IMR-90 (cell line): Measurements from ENCODE around the gene TSPO. TPM values are rescaled to one million over a fixed set of nuclear protein-coding genes. Genes with fewer than 3 reads are reported as not detected.

Source experiments
- ATAC-seq: fragments of 200-7000 bp; cut with Tn5 transposase; 2 replicates; pipeline ENCODE4 v1.9.1; 2020; ENCODE audit warnings: low read depth, mild to moderate bottlenecking, moderate library complexity
- BruUV-seq: library from RNA; stranded (reverse); fragments of 400-500 nt; replicated peaks from 2 replicates; lab custom pipeline; 2021; lab: Mats Ljungman, UMichigan
- CTCF ChIA-PET: fragments of 300-600 bp; formaldehyde crosslinking; extraction: SDS; loops from one replicate; lab custom pipeline; 2021; ENCODE audit warnings: antibody characterized with exemption; lab: Yijun Ruan, JAX
- POLR2A ChIA-PET: fragments of 300-600 bp; sonication (Branson Sonifier 250); formaldehyde crosslinking; loops from one replicate; lab custom pipeline; 2022; ENCODE audit warnings: antibody characterized with exemption; ENCODE audit not compliant: unreplicated experiment; lab: Charles Lee
- DNase-seq: peaks from one replicate; pipeline ENCODE4 v3.0.0; 2013
- H2AFZ ChIP-seq: replicated peaks from 2 replicates; pipeline ENCODE3; 2013; ENCODE audit warnings: low read length, mild to moderate bottlenecking; ENCODE audit not compliant: poor library complexity
- H2AK5ac ChIP-seq: 2 replicates; pipeline ENCODE4 v1.6.1; 2013; ENCODE audit warnings: low read depth, low read length, inconsistent platforms
- H2AK9ac ChIP-seq: replicated peaks from 2 replicates; pipeline ENCODE3; 2013; ENCODE audit warnings: mild to moderate bottlenecking, low read depth, low read length, moderate library complexity; ENCODE audit not compliant: poor library complexity
- H2BK120ac ChIP-seq: 2 replicates; pipeline ENCODE4 v1.6.1; 2013; ENCODE audit warnings: low read depth, low read length, inconsistent platforms
- H2BK15ac ChIP-seq: 3 replicates; pipeline ENCODE4 v1.6.1; 2013; ENCODE audit warnings: low read depth, low read length, inconsistent platforms
- H2BK20ac ChIP-seq: 2 replicates; pipeline ENCODE4 v1.6.1; 2013; ENCODE audit warnings: low read depth, mild to moderate bottlenecking, inconsistent platforms, low read length, moderate library complexity
- H2BK5ac ChIP-seq: 2 replicates; pipeline ENCODE4 v1.6.1; 2013; ENCODE audit warnings: mild to moderate bottlenecking, low read depth, low read length, inconsistent platforms; ENCODE audit not compliant: poor library complexity, severe bottlenecking
- H3K14ac ChIP-seq: replicated peaks from 2 replicates; pipeline ENCODE4 v1.6.1; 2013; ENCODE audit warnings: low read depth, low read length, inconsistent platforms
- H3K18ac ChIP-seq: 2 replicates; pipeline ENCODE4 v1.6.1; 2013; ENCODE audit warnings: low read depth, low read length, control low read depth
- H3K23ac ChIP-seq: 2 replicates; pipeline ENCODE4 v1.6.1; 2013; ENCODE audit warnings: low read depth, low read length, inconsistent platforms
- H3K27ac ChIP-seq: 2 replicates; pipeline ENCODE4 v1.5.1; 2013; ENCODE audit warnings: mild to moderate bottlenecking, control low read depth, low read length; ENCODE audit not compliant: insufficient read depth
- H3K27me3 ChIP-seq: 2 replicates; pipeline ENCODE4 v1.6.1; 2013; ENCODE audit warnings: low read length; ENCODE audit not compliant: control insufficient read depth, insufficient read depth
- H3K36me3 ChIP-seq: 2 replicates; pipeline ENCODE4 v1.6.1; 2013; ENCODE audit warnings: low read length, mixed read lengths; ENCODE audit not compliant: control insufficient read depth, insufficient read depth
- H3K4ac ChIP-seq: 2 replicates; pipeline ENCODE4 v1.6.1; 2013; ENCODE audit warnings: low read depth, low read length, inconsistent platforms
- H3K4me1 ChIP-seq: 2 replicates; pipeline ENCODE4 v1.6.1; 2013; ENCODE audit warnings: low read length, mixed read lengths; ENCODE audit not compliant: control insufficient read depth, insufficient read depth
- H3K4me2 ChIP-seq: 2 replicates; pipeline ENCODE4 v1.6.1; 2013; ENCODE audit warnings: low read depth, mild to moderate bottlenecking, control low read depth, low read length, moderate library complexity
- H3K4me3 ChIP-seq: 2 replicates; pipeline ENCODE4 v1.5.1; 2013; ENCODE audit warnings: low read depth, mild to moderate bottlenecking, control low read depth, low read length, moderate library complexity; ENCODE audit not compliant: insufficient read depth
- H3K56ac ChIP-seq: 2 replicates; pipeline ENCODE4 v1.6.1; 2013; ENCODE audit warnings: low read length, inconsistent platforms; ENCODE audit not compliant: insufficient read depth; ENCODE audit errors: extremely low read depth
- H3K79me1 ChIP-seq, 2 experiments: 2 replicates each; pipeline ENCODE4 v1.6.1; 2013; ENCODE audit warnings: low read length in 2 of 2, inconsistent platforms in 1 of 2, low read depth in 1 of 2
- H3K9ac ChIP-seq: 2 replicates; pipeline ENCODE4 v1.6.1; 2013; ENCODE audit warnings: low read depth, low read length, control low read depth
- H3K9me1 ChIP-seq: 2 replicates; pipeline ENCODE4 v1.6.1; 2013; ENCODE audit warnings: low read length, inconsistent platforms; ENCODE audit not compliant: insufficient read depth
- H3K9me3 ChIP-seq: 2 replicates; pipeline ENCODE4 v1.6.1; 2013; ENCODE audit warnings: low read length; ENCODE audit not compliant: control insufficient read depth, insufficient read depth
- H4K20me1 ChIP-seq: 2 replicates; pipeline ENCODE4 v1.6.1; 2013; ENCODE audit warnings: low read length, inconsistent platforms; ENCODE audit not compliant: insufficient read depth
- H4K5ac ChIP-seq: 2 replicates; pipeline ENCODE4 v1.6.1; 2013; ENCODE audit warnings: mild to moderate bottlenecking, low read depth, low read length, control low read depth
- H4K8ac ChIP-seq, 2 experiments: 2 replicates each; pipeline ENCODE4 v1.6.1; 2013; ENCODE audit warnings: low read depth in 2 of 2, low read length in 2 of 2, control low read depth in 1 of 2, inconsistent platforms in 1 of 2
- H4K91ac ChIP-seq: 2 replicates; pipeline ENCODE4 v1.6.1; 2013; ENCODE audit warnings: low read depth, low read length, inconsistent platforms; ENCODE audit not compliant: insufficient read depth
- BHLHE40 ChIP-seq: fragments of 150-350 bp; IDR thresholded peaks from 2 replicates; pipeline ENCODE4 v1.6.1; 2016; ENCODE audit warnings: mild to moderate bottlenecking, low read depth, low read length
- CHD1 ChIP-seq: IDR thresholded peaks from 2 replicates; pipeline ENCODE4 v1.6.1; 2012; ENCODE audit warnings: low read depth, low read length, improper control_type of control experiment
- ELK1 ChIP-seq: fragments of 150-350 bp; IDR thresholded peaks from 2 replicates; pipeline ENCODE4 v1.6.1; 2016; ENCODE audit warnings: low read depth, mild to moderate bottlenecking, low read length, moderate library complexity, borderline replicate concordance
- FOS ChIP-seq: fragments of 150-350 bp; IDR thresholded peaks from 2 replicates; pipeline ENCODE4 v1.6.1; 2016; ENCODE audit warnings: low read depth, low read length
- MAFK ChIP-seq: IDR thresholded peaks from 2 replicates; pipeline ENCODE4 v1.6.1; 2012; ENCODE audit warnings: low read depth, low read length, improper control_type of control experiment
- MAZ ChIP-seq: IDR thresholded peaks from 2 replicates; pipeline ENCODE4 v1.6.1; 2012; ENCODE audit warnings: low read depth, mild to moderate bottlenecking, low read length, improper control_type of control experiment, moderate library complexity, borderline replicate concordance
- MXI1 ChIP-seq: IDR thresholded peaks from 2 replicates; pipeline ENCODE4 v1.6.1; 2012; ENCODE audit warnings: low read depth, mild to moderate bottlenecking, low read length, moderate library complexity, borderline replicate concordance
- NFE2L2 ChIP-seq: fragments of 150-350 bp; IDR thresholded peaks from 2 replicates; pipeline ENCODE4 v1.6.1; 2016; ENCODE audit warnings: low read depth, mild to moderate bottlenecking, low read length
- RAD21 ChIP-seq: IDR thresholded peaks from 2 replicates; pipeline ENCODE4 v1.6.1; 2012; ENCODE audit warnings: low read length, improper control_type of control experiment
- RCOR1 ChIP-seq: IDR thresholded peaks from 2 replicates; pipeline ENCODE4 v1.6.1; 2012; ENCODE audit warnings: mild to moderate bottlenecking, low read length, improper control_type of control experiment; ENCODE audit not compliant: insufficient replicate concordance
- RFX5 ChIP-seq: IDR thresholded peaks from 2 replicates; pipeline ENCODE4 v1.8.0; 2012; ENCODE audit warnings: low read depth, mild to moderate bottlenecking, low read length, moderate library complexity
- USF2 ChIP-seq: fragments of 150-350 bp; IDR thresholded peaks from 2 replicates; pipeline ENCODE4 v1.6.1; 2017; ENCODE audit warnings: mild to moderate bottlenecking, antibody characterized with exemption, low read length, low read depth
- WGBS, 2 experiments: methylation state at CpG; one replicate each; pipeline versions ENCODE4 v1.1.5 to v1.1.7; 2013; ENCODE audit warnings: missing lambda C conversion rate in 2 of 2; ENCODE audit not compliant: insufficient read length in 1 of 2; ENCODE audit errors: extremely low coverage in 2 of 2; 5-methylcytosine and 5-hydroxymethylcytosine counted together
- dilution Hi-C: fragments of 300-500 bp; cut with HindIII; formaldehyde crosslinking; loops from one replicate; pipeline ENCODE4 v1.14.3; 2018; ENCODE audit warnings: low sequenced_read_pairs; ENCODE audit not compliant: unreplicated experiment
- in situ Hi-C: fragments of 300-500 bp; cut with MboI; formaldehyde crosslinking; loops from 3 replicates; pipeline ENCODE4 v1.14.3; 2019; ENCODE audit warnings: low sequenced_read_pairs, inconsistent platforms, mixed read lengths
- intact Hi-C: fragments of 100-400 bp; cut with micrococcal nuclease; formaldehyde crosslinking; loops from 2 replicates; pipeline ENCODE4 v1.10.0; 2022
- polyA plus RNA-seq, 3 experiments: library from polyadenylated mRNA; depleted of rRNA; stranded (reverse); fragments of >200 nt; gene quantifications; 2 replicates each; pipeline ENCODE4 v1.2.3, GENCODE V29; 2012; ENCODE audit warnings: low replicate concordance in 1 of 3
- total RNA-seq: library from RNA; depleted of rRNA; stranded (reverse); fragments of >200 nt; gene quantifications from 2 replicates; pipeline ENCODE4 v1.2.3, GENCODE V29; 2012
- TF ChIP-seq, protein P1 (sequence below): conservative IDR thresholded peaks from 2 replicates; pipeline ENCODE4 v1.5.1; 2012; ENCODE audit warnings: mild to moderate bottlenecking, low read depth, low read length, improper control_type of control experiment

The TSPO gene
- total and polyA plus RNA-seq, 2 of the 4 experiments (the other 2 are of a cell fraction), result 115 to 297 TPM

GRCh38 chr22:43162412-43163150 lies 11.2 kb downstream of the TSPO start:
- Histone ChIP-seq H3K9ac (no peak overlapping the region), H2AK5ac (no peak overlapping the region), H2BK5ac (no peak overlapping the region), H3K56ac (no peak overlapping the region), H3K4me3 (no peak overlapping the region), H2BK120ac (no peak overlapping the region), H2BK20ac (no peak overlapping the region), H3K4me2 (no peak overlapping the region), H4K91ac (no peak overlapping the region), H4K20me1 (peaks cover 28% of the 10 kb centered on the region), H3K27ac (no peak overlapping the region), H3K23ac (no peak overlapping the region), H3K9me1 (peaks cover 4% of the 10 kb centered on the region), H4K5ac (no peak overlapping the region), H4K8ac (no peak overlapping the region), H3K4me1 (no peaks in the 10 kb centered on the region), H3K36me3 (peaks cover 30% of the 10 kb centered on the region), H3K9me3 (no peaks in the 10 kb centered on the region), H3K14ac (no peak overlapping the region), H3K27me3 (no peaks in the 10 kb centered on the region), H2AK9ac (no peak overlapping the region), H2BK15ac (no peak overlapping the region), H3K79me1 (peaks cover 12 to 28% of the 10 kb centered on the region in 2 experiments; a peak in 3 of 4 replicates), H3K4ac (no peak overlapping the region), H3K18ac (no peak overlapping the region), H2AFZ (no peak overlapping the region)
- CTCF ChIA-PET, result no interaction called here
- dilution Hi-C loops, result no loop called here
- no TSS peak for BruUV-seq
- TF ChIP-seq USF2, result no peak
- TF ChIP-seq MXI1, result no peak
- no peak for TF ChIP-seq BHLHE40
- TF ChIP-seq RCOR1, result no peak
- no peak for TF ChIP-seq FOS
- TF ChIP-seq ELK1, result no peak
- no peak for TF ChIP-seq MAZ
- no peak for TF ChIP-seq RAD21
- TF ChIP-seq, protein P1, sequence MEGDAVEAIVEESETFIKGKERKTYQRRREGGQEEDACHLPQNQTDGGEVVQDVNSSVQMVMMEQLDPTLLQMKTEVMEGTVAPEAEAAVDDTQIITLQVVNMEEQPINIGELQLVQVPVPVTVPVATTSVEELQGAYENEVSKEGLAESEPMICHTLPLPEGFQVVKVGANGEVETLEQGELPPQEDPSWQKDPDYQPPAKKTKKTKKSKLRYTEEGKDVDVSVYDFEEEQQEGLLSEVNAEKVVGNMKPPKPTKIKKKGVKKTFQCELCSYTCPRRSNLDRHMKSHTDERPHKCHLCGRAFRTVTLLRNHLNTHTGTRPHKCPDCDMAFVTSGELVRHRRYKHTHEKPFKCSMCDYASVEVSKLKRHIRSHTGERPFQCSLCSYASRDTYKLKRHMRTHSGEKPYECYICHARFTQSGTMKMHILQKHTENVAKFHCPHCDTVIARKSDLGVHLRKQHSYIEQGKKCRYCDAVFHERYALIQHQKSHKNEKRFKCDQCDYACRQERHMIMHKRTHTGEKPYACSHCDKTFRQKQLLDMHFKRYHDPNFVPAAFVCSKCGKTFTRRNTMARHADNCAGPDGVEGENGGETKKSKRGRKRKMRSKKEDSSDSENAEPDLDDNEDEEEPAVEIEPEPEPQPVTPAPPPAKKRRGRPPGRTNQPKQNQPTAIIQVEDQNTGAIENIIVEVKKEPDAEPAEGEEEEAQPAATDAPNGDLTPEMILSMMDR, result no peak
- TF ChIP-seq RFX5, result no peak
- TF ChIP-seq MAFK, result no peak
- TF ChIP-seq NFE2L2, result no peak
- TF ChIP-seq CHD1, result no peak
- POLR2A ChIA-PET, result no interaction called here
- DNase-seq (no peak), ATAC-seq (no peak)
- intact Hi-C loops, result no loop called here
- 95% methylated on average over 15 of the region's 24 CpGs; no CpG with 5 or more reads in 1 of the 2 experiments for whole genome bisulfite sequencing, 2 experiments
- in situ Hi-C loops, result no loop called here
